ENCODE results near the gene OR4K15.

GRCh38 chr14:19949218-19949617, 26.2 kb upstream of the OR4K15 start:
- TF ChIP-seq CTCF (IDR thresholded peaks at IDR 0.05; ENCODE audit: low read length): no peak
- no peak for TF ChIP-seq EZH2 (IDR thresholded peaks at IDR 0.05; ENCODE audit: borderline replicate concordance, low read length)

Measured in OCI-LY1 (cell line).